RPMI8226 (cell line): ENCODE data around the gene COL4A4.

Experiments used
- DNase-seq: peaks from one replicate; pipeline ENCODE4 v3.0.0-alpha.2; 2015

The COL4A4 gene

DNA sequence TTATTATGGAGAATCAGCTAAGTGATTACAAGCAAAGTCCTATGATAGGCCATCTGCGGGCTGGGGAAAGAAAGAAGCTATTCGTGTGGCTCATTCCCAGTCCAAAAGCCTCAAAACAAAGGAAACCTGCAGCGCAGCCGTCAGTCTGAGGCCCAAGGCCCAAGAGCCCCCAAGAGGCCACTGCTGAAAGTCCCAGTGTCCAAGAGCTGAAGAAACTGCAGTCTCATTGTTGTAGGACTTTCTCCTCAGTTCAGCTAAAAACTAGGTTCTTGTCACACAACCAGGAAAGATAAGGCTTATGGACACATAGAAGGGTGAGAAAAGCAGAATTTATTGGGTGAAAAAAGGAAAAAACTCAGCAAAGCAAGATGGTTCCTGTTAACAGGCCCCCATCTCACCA lies 185.0 kb downstream of the COL4A4 start:
- DNase-seq = no peak

DNA sequence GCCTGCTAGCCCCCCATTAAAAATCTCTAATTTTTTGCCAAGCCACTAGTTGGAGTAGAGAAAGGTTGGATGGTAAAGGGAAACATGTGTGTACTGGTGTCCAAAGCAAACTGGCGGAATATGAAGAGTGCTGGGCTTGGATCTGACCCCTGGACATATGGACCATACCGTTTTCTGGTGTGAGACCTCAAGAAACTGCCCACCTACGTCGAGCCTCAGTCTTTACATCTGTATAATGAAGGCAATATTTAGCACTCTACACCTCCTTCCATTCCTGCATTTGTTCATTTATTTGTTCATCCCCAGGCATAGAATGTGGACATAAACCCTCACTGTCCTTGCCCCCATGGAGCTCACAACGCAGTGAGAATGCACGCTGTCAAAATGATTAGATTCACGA lies 185.7 kb downstream of the COL4A4 start:
- DNase-seq = no peak

DNA sequence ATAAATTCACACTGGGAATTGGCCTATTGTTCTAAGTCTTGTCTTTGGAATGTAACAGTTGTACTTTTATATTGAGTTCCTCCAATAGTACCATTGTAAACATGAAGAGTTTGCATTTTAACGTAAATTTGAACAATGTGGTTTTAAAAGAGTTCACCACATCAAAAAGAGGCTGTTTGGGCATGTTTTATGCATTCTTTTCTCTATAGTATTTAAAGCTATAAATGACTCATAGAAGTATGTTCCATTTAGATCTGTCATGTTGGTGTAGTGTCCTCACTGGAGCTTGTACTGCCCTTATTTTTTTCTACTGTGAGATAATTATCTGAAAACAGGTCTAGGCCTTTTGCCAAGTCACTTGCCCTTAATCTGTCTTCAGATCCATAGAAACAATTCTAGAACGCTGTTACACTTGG lies 186.2 kb downstream of the COL4A4 start:
- DNase-seq = no peak

DNA sequence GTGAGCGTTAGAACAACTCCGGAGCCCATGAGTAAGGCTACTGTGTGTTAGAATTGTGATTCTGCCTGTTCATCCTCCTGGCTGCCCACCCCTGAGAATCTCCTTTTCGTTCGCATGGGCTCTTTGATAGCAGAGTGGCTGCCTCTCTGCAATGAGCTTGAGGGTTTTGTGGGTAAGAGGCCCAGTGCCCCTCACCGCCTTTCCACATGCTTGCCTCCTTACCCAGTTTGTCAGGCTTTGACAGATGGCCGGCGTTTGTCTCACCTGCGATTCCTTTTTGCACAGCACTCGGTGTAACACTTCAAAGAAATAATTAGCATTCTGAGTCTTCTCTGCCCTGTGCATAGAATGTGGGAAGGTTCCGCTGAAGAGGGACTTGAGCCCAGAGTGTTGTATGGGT lies 190.2 kb downstream of the COL4A4 start:
- no peak for DNase-seq

DNA sequence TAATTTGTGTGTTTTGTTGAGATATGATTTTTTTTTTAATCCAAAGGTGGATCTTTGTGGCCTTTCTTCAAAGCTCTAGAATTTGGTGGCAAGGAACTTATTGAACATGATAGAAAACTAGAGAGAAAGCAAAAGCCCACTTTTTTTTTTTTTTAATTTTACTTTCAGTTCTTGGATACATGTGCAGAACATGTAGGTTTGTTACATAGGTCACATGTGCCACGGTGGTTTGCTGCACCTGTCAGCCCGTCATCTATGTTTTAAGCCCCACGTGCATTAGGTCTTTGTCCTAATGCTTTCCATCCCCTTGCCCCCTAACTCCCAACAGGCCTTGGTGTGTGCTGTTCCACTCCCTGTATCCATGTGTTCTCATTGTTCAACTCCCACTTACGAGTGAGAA lies 192.2 kb downstream of the COL4A4 start:
- DNase-seq = no peak

DNA sequence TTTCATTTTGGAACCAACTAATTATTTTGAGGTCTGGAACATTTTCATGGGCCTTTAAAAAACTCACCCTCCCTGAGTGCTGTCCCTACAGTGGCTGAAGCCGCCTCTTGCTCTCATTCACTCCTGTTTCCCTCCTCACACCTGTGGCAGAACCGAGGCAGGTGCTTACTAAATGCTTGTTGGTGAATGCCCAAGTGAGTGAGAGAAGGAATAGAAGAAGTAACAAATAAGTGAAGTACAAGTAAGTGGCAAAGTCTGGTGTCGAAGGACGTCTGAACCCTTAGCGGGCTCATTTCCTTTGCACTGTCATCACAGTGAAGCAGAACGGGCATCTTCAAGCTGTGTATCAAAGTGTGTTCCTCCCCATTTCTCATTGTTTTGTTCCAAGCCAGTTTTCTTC lies 192.9 kb downstream of the COL4A4 start:
- DNase-seq = no peak

DNA sequence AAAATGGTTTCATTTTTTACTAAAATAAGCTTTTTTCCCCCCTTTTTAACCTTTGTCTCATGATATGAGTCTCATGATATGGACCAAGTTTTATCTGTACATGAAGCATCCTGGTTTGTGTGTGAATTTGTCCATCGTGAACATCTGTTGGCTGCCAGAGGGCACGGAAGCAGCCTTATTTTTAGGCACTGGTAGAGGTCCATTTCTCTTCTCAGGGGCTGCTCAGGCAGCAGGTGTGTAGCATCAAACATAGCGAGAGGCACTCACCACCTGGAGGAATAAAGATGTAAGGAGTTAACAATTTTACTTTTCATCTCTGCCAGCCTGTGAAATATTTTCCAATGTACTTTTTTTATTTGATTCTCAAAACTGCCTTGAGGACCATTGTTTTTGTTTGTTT lies 193.6 kb downstream of the COL4A4 start:
- no peak for DNase-seq

DNA sequence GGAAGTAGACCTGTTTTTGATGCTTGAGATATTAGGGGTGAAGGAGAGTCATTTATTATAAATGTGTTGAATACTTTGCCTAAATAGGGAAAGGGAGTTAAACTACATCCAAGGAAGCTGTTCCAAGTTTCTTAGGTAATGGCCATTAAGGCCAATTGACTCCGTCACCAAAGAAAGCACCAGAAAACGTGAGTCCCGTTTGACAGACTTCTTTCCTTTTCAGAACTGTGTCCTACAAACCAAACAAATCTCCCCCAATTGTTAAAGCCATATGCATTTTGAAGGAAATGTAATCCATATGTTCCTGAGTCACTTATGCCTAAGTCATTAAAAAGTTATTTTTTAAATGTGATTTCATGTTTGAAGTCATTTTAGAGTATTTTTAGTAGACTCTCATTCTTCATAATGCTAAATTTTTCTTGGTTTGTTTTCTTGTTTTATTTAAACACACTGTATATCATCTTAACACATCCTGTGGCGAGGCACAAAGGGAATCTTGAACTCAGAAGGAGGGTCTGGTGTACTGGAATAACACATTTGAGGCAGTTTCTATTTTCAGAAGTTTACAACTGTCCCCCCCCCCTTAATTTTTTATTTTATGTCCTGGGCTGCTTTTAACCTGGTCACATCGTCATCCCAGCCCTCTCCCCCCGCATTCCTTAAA lies 194.5 kb downstream of the COL4A4 start:
- DNase-seq = no peak

DNA sequence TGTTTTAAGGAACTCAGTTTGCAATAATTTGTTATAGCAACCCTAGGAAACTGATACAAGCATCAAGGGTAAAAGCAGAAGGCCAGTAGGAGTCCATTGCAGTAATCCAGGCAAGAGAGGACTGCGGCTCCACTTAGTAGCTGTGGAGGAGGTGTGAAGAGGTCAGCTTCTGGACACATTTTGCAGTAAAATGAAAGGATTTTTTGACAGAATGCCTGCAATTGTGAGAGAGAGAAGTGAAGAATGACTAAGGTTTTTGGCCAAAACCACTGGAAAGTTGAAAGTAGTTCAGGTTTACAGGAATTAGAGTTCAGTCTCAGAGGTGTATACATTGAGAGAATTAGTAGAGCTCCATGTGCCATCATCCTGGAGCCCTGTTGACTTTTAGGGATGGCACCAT lies 198.6 kb downstream of the COL4A4 start:
- DNase-seq = no peak

DNA sequence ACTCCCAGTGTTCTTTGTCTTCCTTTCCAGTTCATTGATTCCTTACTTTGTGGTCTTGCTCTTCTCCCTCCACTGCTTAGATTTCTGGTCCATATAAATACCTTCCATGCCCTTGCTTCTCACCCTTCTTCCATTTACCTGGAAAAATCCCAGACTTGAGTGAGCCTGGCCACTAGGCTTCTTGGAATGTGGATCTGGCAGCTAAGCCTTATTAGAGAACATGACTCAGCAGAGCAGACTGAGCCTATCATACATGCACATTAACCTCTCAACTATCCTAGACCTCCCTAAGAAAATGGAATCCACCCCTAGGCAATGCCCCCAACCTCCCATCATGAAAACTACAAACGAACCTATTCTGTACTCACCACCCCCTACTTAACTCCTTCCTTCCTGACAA lies 200.5 kb downstream of the COL4A4 start:
- DNase-seq = no peak

DNA sequence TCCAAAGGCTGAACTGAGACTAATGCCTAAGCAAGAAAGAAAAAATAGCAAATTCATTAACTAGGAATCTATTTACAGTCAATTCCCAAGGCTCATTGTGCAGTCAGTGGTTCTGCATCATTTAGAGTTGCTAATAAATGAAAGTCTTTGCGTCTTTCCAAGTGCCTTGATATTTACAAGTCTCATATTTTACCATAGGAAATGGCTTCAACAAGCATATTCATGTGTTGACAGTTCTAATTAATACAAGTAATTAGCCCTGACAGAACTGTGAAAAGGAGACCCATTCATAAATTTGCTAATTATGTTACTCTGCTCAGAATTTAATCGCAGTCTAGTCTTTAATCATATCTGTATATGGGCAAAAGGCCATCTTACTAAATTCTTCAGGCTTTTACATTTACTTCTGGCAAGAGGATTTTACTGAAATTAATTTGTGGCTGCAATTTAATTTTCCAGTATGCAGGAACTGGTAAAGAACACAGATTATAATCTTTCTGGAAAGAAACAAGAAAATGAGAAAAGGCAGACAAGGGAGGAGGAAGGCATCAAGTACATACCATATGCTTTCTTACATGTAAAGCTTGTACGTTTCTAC lies 201.7 kb downstream of the COL4A4 start:
- DNase-seq = no peak

DNA sequence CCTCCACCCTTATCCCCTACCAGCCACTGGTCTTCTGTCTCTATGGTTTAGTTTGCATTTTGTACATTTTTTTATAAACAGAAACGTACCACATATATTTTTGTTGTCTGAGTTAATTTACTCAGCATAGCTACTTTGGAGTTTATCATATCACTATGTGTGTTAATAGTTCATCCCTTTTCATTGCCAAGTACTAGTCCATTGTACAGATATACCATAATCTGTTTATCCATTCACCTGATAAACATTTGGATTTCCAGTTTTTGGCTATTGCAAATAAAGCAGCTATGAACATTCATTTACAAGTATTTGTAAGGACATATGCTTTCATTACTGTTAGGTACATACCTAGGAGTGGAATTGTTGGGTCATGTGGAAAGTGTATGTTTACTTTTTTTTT lies 204.6 kb downstream of the COL4A4 start:
- DNase-seq = no peak

DNA sequence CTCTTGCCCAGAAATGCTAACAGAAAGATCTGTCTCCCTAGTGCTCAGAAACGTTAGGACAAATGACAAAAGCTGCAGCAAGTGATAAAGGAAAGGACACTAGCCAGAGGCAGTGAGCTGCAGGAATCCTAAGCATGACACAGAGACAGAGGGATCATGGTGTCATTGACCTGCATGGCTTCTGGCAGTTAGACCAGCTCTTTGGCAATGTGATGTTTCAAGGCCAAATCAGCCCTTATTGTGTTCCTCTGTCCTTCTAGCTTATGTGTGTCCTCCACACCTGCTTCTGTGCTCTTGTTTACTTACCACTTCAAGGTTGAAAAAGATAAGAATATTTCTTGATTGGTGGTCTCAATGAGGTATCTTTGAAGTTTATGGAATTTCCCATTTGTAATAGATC lies 207.3 kb downstream of the COL4A4 start:
- DNase-seq = no peak

DNA sequence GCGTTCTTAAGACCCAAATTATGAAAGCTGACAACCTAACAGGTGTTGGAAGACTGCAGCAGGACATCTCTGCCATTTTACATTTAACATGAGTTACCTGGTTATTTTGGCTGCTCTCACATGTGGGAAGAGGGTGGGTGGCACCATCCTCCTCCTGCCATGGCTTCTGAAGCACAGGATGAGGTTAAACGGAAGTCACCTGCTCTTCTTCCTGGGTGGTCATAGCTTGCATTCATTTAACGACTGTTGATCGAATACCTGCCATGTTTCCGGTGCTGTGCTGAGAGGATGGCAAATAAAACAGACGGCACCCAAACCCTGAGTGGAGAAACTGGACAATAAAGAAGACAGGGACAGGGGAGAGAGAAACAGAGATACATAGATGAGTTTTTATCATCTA lies 210.2 kb downstream of the COL4A4 start:
- no peak for DNase-seq

DNA sequence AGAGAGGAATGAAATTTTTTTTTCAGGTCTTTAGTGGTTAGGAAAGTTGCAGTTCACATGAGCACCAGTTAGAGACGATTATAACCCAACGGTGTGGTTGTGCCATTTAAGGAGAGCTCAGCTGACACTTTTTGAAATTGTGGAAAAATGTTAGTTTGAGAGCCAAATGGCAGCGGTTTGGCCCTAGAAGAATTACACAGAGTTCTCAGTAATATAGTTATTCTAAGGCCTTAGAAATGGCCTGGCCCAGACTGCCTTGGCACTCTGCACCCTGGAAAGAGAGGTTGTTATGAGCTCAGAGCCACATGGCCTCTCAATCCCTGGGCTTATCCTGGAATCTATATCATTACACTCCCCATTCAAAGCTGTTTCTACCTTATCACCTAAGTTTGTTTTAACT lies 210.8 kb downstream of the COL4A4 start:
- DNase-seq = no peak
